Activated CD4-positive, alpha-beta T cell treated with anti-CD3 and anti-CD28 coated beads, Interleukin-2, amount 10 ng/mL, durations not matched to agents 7 days and 5 days (primary cell): Measurements from ENCODE around the gene ABI3BP. TPM values are rescaled to one million over a fixed set of nuclear protein-coding genes. Genes with fewer than 3 reads are reported as not detected.

Experiments
- CTCF ChIA-PET: fragments of 350-600 bp; sonication (Branson Sonifier 250); formaldehyde crosslinking; loops from one replicate; lab custom pipeline; 2021; ENCODE audit warnings: antibody characterized with exemption; lab: Charles Lee
- POLR2A ChIA-PET: fragments of 350-600 bp; sonication (Branson Sonifier 250); formaldehyde crosslinking; loops from one replicate; lab custom pipeline; 2021; ENCODE audit warnings: antibody characterized with exemption; lab: Charles Lee
- DNase-seq: peaks from one replicate; pipeline ENCODE4 v3.0.0-alpha.2; 2020
- H3K27ac Mint-ChIP-seq: one replicate; pipeline ENCODE4 v1.8.0; 2021; ENCODE audit warnings: mild to moderate bottlenecking, moderate library complexity, mixed read lengths
- H3K27me3 Mint-ChIP-seq: one replicate; pipeline ENCODE4 v1.8.0; 2021; ENCODE audit warnings: mixed read lengths
- H3K36me3 Mint-ChIP-seq: one replicate; pipeline ENCODE4 v1.8.0; 2021; ENCODE audit warnings: low read depth, mixed read lengths
- H3K4me1 Mint-ChIP-seq: one replicate; pipeline ENCODE4 v1.8.0; 2021; ENCODE audit warnings: mixed read lengths
- H3K4me3 Mint-ChIP-seq: one replicate; pipeline ENCODE4 v1.8.0; 2021; ENCODE audit warnings: mild to moderate bottlenecking, moderate library complexity, mixed read lengths
- H3K9me3 Mint-ChIP-seq: one replicate; pipeline ENCODE4 v1.8.0; 2021; ENCODE audit warnings: mixed read lengths
- total RNA-seq, 2 experiments: library from RNA; stranded (reverse); gene quantifications; one replicate each; pipeline ENCODE4 v1.2.3, GENCODE V29; 2021

The ABI3BP gene
- total RNA-seq, 2 experiments from 2014 or later, result not detected

- Mint-ChIP-seq H3K27me3 (peaks cover 13% of the 10 kb centered on the region), H3K4me3 (no peak overlapping the region), H3K4me1 (no peaks in the 10 kb centered on the region), H3K36me3 (no peaks in the 10 kb centered on the region), H3K27ac (no peak overlapping the region), H3K9me3 (no peaks in the 10 kb centered on the region)
- no peak for DNase-seq
- ChIA-PET CTCF (no interaction called here), POLR2A (no interaction called here)
These were observed 128.6 kb downstream of the ABI3BP start for GRCh38 chr3:100864471-100865250.

GRCh38 chr3:100857863-100858262 is 135.4 kb downstream of the ABI3BP start:
- H3K27ac Mint-ChIP-seq, result no peak overlapping the region
- ChIA-PET CTCF (no interaction called here), POLR2A (no interaction called here)
- DNase-seq, result no peak
- no peaks in the 10 kb centered on the region for H3K36me3 Mint-ChIP-seq
- no peaks in the 10 kb centered on the region for H3K9me3 Mint-ChIP-seq
- peaks cover under 1% of the 10 kb centered on the region for H3K4me1 Mint-ChIP-seq
- peaks cover 5% of the 10 kb centered on the region for H3K27me3 Mint-ChIP-seq
- H3K4me3 Mint-ChIP-seq, result no peak overlapping the region

GRCh38 chr3:100856821-100857220 is 136.4 kb downstream of the ABI3BP start:
- ChIA-PET CTCF (no interaction called here), POLR2A (no interaction called here)
- peaks cover 7% of the 10 kb centered on the region for H3K27me3 Mint-ChIP-seq
- H3K36me3 Mint-ChIP-seq, result no peaks in the 10 kb centered on the region
- H3K4me3 Mint-ChIP-seq, result no peak overlapping the region
- DNase-seq, result no peak
- H3K4me1 Mint-ChIP-seq, result peaks cover 3% of the 10 kb centered on the region
- no peak overlapping the region for H3K27ac Mint-ChIP-seq
- no peaks in the 10 kb centered on the region for H3K9me3 Mint-ChIP-seq

GRCh38 chr3:100852840-100853239 is 140.4 kb downstream of the ABI3BP start:
- no peaks in the 10 kb centered on the region for H3K9me3 Mint-ChIP-seq
- ChIA-PET POLR2A (no interaction called here), CTCF (no interaction called here)
- no peak for DNase-seq
- H3K4me1 Mint-ChIP-seq, result peaks cover 3% of the 10 kb centered on the region
- no peaks in the 10 kb centered on the region for H3K36me3 Mint-ChIP-seq
- H3K27me3 Mint-ChIP-seq, result peaks cover 11% of the 10 kb centered on the region
- no peak overlapping the region for H3K4me3 Mint-ChIP-seq
- no peak overlapping the region for H3K27ac Mint-ChIP-seq

GRCh38 chr3:100850701-100851100 is 142.5 kb downstream of the ABI3BP start:
- DNase-seq, result no peak
- Mint-ChIP-seq H3K4me1 (peaks cover 3% of the 10 kb centered on the region), H3K9me3 (no peaks in the 10 kb centered on the region), H3K4me3 (no peak overlapping the region), H3K27me3 (peaks cover 6% of the 10 kb centered on the region), H3K36me3 (no peaks in the 10 kb centered on the region), H3K27ac (no peak overlapping the region)
- ChIA-PET CTCF (interaction anchor here (0.6 kb wide), 1 partner anchor 392 kb away, joined by 5 read pairs; no protein-coding TSS in a partner anchor), POLR2A (no interaction called here)

- CTCF ChIA-PET, result interaction anchor here (0.6 to 0.7 kb wide), 2 partner anchors 14 to 392 kb away, joined by 3 to 5 read pairs; no protein-coding TSS in a partner anchor
- H3K27ac Mint-ChIP-seq, result no peak overlapping the region
- no peaks in the 10 kb centered on the region for H3K9me3 Mint-ChIP-seq
- H3K4me3 Mint-ChIP-seq, result no peak overlapping the region
- H3K27me3 Mint-ChIP-seq, result peaks cover 6% of the 10 kb centered on the region
- POLR2A ChIA-PET, result no interaction called here
- DNase-seq, result no peak
- no peaks in the 10 kb centered on the region for H3K36me3 Mint-ChIP-seq
- H3K4me1 Mint-ChIP-seq, result peaks cover 3% of the 10 kb centered on the region
These were observed 143.1 kb downstream of the ABI3BP start for GRCh38 chr3:100850156-100850555.

- Mint-ChIP-seq H3K27ac (no peak overlapping the region), H3K9me3 (no peaks in the 10 kb centered on the region), H3K36me3 (no peaks in the 10 kb centered on the region), H3K4me1 (no peaks in the 10 kb centered on the region), H3K4me3 (no peak overlapping the region), H3K27me3 (peaks cover 19% of the 10 kb centered on the region)
- CTCF ChIA-PET, result interaction anchor here (0.6 kb wide), 1 partner anchor 1395 kb away, joined by 3 read pairs; no protein-coding TSS in a partner anchor
- DNase-seq, result no peak
- POLR2A ChIA-PET, result no interaction called here
These were observed 148.9 kb downstream of the ABI3BP start for GRCh38 chr3:100844063-100844936.

GRCh38 chr3:100838157-100838556 is 155.1 kb downstream of the ABI3BP start:
- no peaks in the 10 kb centered on the region for H3K36me3 Mint-ChIP-seq
- no peak overlapping the region for H3K4me3 Mint-ChIP-seq
- H3K4me1 Mint-ChIP-seq, result peaks cover 5% of the 10 kb centered on the region
- H3K27me3 Mint-ChIP-seq, result peaks cover 30% of the 10 kb centered on the region
- DNase-seq, result no peak
- CTCF ChIA-PET, result no interaction called here
- no peak overlapping the region for H3K27ac Mint-ChIP-seq
- POLR2A ChIA-PET, result no interaction called here
- H3K9me3 Mint-ChIP-seq, result no peaks in the 10 kb centered on the region

- Mint-ChIP-seq H3K4me1 (peaks cover 5% of the 10 kb centered on the region), H3K9me3 (no peaks in the 10 kb centered on the region), H3K27me3 (peaks cover 29% of the 10 kb centered on the region), H3K36me3 (no peaks in the 10 kb centered on the region), H3K4me3 (no peak overlapping the region), H3K27ac (no peak overlapping the region)
- no peak for DNase-seq
- ChIA-PET CTCF (interaction anchor here (1.0 kb wide), 1 partner anchor 13 kb away, joined by 3 read pairs; no protein-coding TSS in a partner anchor), POLR2A (no interaction called here)
These were observed 156.6 kb downstream of the ABI3BP start for GRCh38 chr3:100836661-100837060.

GRCh38 chr3:100834332-100834731 is 158.9 kb downstream of the ABI3BP start:
- CTCF ChIA-PET, result no interaction called here
- no peaks in the 10 kb centered on the region for H3K9me3 Mint-ChIP-seq
- no peak overlapping the region for H3K4me3 Mint-ChIP-seq
- peaks cover 29% of the 10 kb centered on the region for H3K27me3 Mint-ChIP-seq
- peaks cover 5% of the 10 kb centered on the region for H3K4me1 Mint-ChIP-seq
- POLR2A ChIA-PET, result no interaction called here
- no peak overlapping the region for H3K27ac Mint-ChIP-seq
- no peaks in the 10 kb centered on the region for H3K36me3 Mint-ChIP-seq
- no peak for DNase-seq

- Mint-ChIP-seq H3K27me3 (peaks cover 36% of the 10 kb centered on the region), H3K4me1 (peaks cover 5% of the 10 kb centered on the region), H3K4me3 (no peak overlapping the region), H3K27ac (no peak overlapping the region), H3K36me3 (no peaks in the 10 kb centered on the region), H3K9me3 (no peaks in the 10 kb centered on the region)
- CTCF ChIA-PET, result no interaction called here
- POLR2A ChIA-PET, result no interaction called here
- no peak for DNase-seq
These were observed 159.7 kb downstream of the ABI3BP start for GRCh38 chr3:100833483-100833882.

GRCh38 chr3:100831629-100832028 is 161.6 kb downstream of the ABI3BP start:
- H3K4me3 Mint-ChIP-seq, result no peak overlapping the region
- H3K27me3 Mint-ChIP-seq, result peaks cover 31% of the 10 kb centered on the region
- ChIA-PET CTCF (interaction anchor here (0.5 kb wide), 1 partner anchor 826 kb away, joined by 3 read pairs; no protein-coding TSS in a partner anchor), POLR2A (interaction anchor here (0.5 kb wide), 1 partner anchor 23 kb away, joined by 4 read pairs; no protein-coding TSS in a partner anchor)
- H3K27ac Mint-ChIP-seq, result no peak overlapping the region
- H3K36me3 Mint-ChIP-seq, result no peaks in the 10 kb centered on the region
- no peak for DNase-seq
- H3K4me1 Mint-ChIP-seq, result no peaks in the 10 kb centered on the region
- H3K9me3 Mint-ChIP-seq, result no peaks in the 10 kb centered on the region

GRCh38 chr3:100830931-100831330 is 162.3 kb downstream of the ABI3BP start:
- H3K27ac Mint-ChIP-seq, result no peak overlapping the region
- no peaks in the 10 kb centered on the region for H3K36me3 Mint-ChIP-seq
- no peak overlapping the region for H3K4me3 Mint-ChIP-seq
- DNase-seq, result no peak
- ChIA-PET POLR2A (no interaction called here), CTCF (no interaction called here)
- H3K4me1 Mint-ChIP-seq, result no peaks in the 10 kb centered on the region
- peaks cover 28% of the 10 kb centered on the region for H3K27me3 Mint-ChIP-seq
- H3K9me3 Mint-ChIP-seq, result no peaks in the 10 kb centered on the region
